ENCODE measurements around the gene GPR39.

GPR39 gene

DNA sequence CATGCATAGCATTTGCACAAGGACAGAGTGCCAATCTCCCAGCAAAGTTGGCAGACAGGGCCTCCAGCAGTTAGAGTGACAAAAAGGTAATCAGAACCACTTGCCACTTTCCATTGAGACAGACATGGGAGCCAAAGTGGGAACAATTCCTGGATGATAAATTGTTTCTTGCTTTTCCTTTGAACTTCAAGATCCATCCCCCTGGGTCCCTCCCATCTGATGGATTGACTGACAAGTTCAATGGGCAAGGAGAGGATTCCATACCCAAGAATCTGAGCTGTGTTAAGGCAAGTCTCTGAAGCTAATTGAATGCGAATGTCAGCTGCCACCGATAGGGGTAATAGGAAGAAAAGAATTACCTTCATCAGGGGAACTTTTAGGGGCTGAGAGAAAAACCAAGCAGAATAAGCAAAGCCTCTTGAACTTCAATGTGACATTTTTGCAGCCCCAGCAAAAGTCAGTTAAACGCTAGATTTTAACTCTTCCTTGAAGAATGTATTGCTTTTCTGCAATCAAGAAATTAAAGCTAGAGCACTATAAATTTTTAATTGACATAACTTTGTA is 156.9 kb downstream of the GPR39 start:
- no peak for DNase-seq

DNA sequence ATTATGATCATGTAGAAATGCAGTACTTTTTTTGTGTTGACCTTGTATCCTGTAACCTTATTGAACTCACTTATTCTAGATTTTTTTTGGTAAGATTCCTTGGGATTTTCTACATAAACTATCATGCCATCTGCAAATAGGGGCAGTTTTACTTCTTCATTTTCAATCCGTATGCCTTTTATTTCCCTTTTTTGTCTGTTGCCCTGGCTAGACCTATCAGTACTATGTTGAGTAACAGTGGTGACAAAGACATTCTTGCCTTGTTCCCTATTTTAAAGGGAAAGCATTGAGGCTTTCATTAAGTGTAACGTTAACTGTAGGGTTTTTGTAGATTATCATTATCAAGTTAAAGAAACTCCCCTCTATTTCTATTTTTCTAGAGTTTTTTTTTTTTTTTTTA is 161.1 kb downstream of the GPR39 start:
- peak; percentile 4 for DNase-seq

DNA sequence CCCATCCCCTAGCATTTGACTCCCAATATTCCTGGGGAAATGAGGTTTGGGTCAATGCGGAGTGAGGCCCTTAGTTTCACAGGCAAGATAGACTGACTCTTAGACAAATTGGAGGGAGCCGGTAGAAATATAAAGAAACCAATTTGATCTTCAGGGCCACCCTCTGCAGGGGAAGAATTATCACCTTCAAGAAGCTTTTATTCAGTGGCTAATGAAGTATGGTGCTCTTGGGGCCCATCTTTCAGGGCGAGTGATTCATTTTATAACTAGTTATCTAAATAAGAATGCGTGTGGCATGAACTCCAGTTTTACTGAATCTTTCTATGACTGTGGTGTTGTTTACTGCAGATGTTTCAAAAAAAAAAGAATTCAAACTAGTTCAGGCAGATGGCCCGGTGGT is 165.0 kb downstream of the GPR39 start:
- DNase-seq: no peak

DNA sequence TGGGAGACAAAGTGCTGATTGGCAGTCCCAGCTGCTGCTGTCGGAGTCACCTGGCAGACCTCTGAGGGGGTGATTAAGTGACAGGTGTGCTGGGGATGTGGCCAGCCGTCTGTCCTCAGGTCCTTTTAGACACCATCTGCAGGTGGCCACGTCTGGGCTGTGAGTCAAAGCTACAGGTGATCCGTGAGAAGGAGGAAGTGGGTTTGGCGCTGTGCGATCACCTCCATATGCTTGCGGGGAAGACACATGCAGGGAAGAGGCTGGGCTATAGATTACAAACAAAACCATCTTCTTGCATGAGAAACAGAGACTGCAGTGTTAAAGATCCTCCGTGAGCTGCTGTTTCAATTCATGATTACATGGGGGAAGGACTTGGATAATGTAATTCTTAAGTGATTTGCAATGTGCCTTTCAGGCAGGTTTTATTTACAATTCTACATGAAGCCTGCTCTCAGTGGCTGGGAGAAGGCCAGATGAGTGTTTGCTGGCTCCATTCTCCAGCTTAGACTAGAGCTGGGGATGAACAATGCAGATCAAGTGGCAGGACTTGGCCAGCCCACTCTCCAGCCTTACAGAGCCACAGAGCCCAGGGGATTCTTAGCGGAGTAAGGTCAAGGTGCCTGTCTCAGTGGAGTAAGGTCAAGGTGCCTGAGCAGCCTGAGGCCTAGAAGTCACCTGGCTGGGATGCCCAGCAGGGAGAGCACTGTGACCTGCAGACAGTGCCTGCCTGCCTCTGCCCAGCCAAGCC is 165.6 kb downstream of the GPR39 start:
- no peak for DNase-seq

DNA sequence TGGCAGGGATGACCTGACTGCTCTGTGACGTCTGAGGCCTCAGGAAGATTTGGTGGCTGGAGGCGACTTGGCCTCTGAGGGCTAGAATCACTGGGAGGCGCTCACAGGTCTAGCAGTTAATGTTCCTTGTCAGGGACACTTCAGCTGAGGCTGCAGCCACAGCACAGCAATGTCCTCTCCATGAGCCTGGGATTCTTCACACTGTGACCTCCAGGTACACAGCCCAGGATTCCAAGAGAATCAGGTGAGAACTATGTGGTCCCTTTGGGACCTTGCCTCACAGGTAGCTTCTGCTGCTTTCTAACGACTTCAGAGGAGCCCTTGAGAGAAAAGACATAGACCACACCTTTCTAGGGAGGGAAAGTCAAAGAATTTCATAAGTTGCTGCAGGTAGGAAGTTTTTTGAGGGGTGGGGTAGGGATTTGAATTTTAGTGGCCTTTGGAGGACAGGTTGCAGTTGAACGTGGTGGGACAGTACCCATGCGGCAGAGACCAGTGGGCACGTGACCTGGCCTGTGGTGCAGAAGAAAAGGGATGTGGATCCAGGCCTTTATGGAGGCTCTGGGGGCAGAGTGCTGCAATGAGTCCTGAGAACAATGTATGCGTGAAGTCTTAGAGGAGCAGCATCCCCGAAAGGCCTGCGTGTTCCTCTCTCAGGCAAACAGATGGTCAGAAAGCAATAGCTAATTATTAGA is 167.2 kb downstream of the GPR39 start:
- DNase-seq: no peak

DNA sequence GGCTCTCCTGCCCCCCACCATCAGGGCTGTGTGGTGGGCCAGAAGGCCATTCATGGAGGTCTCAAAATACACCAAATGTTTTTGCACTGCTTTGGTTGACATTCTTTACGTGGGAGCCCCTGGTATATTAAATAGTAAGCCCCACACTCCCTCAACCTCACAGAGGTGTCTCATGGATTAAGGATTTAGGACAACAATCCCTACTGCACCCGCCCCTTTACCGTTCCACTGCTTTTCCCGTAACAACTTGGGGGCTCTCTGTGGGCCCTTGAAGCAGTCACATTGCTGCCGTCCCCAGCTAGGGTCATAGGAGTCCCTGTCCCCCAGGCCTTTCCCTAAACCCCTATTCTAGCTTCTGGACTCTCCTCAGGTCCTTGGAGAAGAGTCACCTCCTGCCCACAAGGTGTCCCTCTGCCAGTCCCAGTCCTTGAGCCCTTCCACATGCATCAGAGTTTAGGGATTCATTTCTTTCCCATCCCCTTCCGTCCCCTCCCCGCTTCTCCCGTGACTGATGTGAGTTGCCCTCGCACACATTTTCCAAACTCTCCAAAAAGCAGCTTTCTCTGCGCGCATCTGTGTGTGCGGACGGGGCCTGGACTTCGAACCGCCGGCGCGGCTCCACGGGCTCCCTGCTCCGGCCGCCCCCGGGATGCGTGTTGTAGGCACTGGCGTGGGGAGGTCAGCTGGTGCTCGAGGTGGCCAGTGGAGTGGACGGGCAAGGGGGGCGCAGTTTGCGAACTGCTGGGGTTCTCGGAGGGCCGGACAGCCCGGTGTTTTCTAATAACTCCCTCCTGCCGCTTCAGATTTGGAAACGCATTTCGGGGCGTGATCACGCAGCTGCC is 168.6 kb downstream of the GPR39 start:
- DNase-seq: no peak

DNA sequence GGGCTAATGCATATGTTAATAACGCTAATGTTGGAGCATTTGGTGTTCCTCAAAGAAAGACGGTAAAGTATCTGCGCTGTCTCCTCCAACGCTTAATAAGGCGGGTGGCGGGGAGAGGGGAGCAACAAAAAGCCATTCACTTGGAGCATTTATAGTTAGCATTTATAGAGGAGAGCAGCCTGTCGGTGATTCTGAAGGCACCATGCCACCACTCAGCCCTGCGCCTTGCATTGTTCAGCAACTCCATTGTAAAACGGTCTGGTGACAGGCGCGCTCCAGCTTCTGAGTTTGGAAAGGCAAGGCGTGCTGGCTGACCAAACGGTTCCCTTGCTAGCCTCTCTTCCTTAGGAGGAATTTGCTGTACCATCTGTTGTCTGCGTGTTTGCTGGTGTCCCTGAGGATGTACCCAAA is 169.5 kb downstream of the GPR39 start:
- no peak for DNase-seq

DNA sequence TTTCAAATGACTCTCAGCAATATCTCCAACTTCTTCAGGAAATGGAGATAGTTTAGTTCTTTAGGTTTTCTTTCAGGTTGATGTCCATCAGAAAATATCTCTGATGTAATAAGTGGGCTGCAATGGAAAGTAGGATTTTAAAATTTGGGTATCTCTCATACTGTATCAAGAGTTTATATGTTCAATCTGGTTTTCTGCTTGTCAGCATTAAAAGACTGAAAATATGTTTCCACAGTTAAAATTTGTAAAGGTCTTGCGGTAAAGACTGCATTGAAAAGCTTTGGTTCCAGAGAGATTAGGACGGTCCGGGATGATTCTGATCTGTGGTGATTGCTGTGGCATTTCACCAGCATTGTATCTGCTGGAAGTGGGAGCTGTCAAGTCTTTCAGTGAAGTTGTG is 170.2 kb downstream of the GPR39 start:
- no peak for DNase-seq

DNA sequence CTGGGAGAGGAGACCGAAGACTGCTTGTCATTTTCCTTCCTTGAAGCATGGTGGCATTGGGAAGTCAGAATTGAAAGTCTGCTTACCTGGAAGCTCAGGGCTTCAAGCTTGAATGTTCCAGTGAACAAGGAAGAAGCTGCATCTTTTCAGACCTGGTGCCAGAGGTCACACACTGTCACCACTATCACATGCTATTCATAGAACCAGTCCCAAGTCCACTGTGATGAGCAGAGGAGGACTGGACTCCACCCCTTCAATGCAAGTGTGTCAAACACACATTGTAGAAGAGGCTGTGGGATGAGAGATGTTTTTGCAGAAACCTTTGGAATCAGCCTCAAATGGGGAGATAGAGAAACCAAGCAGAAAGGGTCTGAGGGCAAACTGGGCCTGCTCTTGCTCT is 172.0 kb downstream of the GPR39 start:
- no peak for DNase-seq

DNA sequence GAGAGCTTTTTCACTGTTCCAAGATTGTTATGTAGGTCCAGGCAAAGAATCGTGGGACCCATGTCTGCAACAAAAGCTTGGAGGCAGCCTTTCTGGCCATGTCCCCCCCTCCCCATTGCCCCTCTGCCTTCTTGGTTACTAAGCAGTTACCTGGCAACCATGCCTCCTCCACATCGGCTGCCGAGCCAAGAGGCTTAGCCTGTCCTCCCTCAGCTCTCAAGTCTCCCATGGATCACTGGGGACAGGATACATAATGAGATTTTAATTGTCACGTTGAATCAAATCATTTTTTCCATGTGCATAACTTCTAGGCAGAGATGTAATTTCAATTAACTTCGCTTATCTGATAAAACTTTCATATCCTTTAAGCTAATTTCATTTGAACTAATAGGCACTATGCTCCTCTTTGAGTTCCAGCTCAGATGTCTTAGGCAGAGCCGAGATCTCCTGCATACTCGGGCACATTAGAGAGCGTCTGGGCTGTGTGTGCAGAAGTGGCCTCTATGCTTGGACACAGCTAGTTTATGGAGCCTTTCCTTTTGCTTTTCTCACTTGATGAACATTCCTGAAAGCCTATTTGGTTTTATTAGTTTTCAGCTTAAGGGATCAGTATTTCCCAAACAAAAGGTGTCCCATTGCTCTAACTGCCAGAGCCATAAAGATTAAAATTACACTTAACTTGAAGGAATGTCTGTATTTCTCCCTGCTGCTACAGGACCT is 172.7 kb downstream of the GPR39 start:
- DNase-seq: no peak

DNA sequence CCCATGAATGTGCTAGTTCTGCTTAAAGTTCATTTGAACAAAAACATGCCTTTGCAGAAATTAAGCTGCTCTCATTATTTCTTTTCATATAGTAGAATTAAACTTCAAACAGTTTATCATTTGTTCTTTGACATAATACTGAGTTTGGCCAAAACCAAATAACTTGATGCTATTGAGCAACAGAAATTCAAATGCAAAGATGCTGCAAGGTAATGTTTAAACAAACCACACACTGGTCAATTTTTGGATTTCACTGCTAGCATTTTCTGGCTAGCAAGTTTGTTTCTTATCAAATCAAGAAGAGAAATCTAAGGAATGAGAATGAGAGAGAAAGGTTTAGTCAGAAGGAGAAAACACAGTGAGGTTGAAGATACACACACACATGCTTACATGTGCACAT is 173.4 kb downstream of the GPR39 start:
- no peak for DNase-seq

DNA sequence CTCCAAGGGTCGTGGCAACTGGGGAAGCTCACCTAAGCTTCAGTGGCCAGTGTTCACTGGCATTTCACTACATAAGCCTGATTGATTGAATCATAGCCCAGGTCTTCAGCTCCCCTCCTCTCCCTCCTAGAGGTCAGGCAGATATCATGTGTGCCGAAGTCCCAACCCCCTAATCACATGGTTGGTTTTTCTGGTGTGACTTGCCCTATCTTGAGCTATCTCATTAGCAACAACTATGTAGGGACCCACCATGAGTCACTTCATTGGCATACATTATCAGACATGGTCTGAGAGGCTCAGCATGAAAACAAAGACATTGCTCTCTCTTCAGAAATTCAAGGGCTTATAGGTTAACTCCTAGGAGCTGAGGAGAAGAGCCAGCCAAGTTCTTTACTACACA is 176.6 kb downstream of the GPR39 start:
- no peak for DNase-seq

DNA sequence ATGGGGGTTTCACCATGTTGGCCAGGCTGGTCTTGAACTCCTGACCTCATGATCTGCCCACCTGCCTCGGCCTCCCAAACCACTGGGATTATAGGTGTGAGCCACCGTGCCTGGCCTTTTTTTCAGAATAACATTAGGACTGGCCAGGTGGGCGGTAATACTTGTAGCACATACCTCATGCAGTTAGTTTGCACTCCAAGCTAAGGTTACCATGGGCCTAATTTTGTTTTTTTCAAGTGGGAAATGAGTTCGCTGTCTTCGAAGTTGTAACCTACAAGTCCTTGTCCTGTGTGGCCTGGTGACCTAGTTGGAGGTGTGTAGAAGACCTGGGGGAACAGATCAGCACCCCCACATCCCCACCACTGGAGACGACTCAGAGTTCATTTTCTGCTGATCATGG is 178.6 kb downstream of the GPR39 start:
- no peak for DNase-seq

DNA sequence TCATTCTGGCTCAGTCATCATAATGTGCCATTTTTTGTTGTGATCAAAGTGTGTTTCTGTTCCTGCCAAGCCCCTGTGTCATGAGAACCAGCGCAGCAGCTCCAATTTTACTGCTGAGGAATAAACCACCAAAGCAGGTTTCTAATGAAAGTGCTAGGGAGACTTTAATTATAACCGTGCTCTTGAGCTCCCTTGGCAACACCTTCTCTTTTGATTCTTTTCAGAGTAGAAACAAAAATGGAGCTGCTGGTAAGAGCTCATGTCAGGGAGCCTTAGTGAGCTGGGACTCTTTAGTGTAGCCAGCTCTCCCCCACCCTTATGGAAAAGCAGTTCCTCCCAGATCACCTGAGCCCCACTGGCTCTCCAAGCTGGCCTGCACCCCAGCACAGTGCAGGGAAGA is 179.1 kb downstream of the GPR39 start:
- no peak for DNase-seq

DNA sequence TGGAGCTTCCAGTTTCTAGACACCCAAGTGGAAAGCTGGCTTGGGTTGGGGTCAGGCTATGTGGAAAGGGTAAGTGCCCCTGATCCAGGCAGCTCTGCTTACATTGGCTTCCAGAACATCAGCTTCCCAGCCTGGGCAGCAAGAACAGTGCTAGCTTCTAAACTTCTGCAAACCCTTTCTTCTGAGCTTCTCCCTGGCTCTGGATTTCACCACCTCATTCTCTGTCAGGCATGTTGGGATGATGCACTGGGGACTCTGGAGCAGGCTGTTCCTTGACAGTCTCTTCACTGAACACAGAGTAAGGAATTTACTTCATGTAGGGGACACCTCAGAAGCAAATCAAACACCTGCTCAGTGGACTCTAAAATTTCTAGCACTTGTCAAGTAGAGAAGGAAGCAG is 180.6 kb downstream of the GPR39 start:
- DNase-seq: no peak

DNA sequence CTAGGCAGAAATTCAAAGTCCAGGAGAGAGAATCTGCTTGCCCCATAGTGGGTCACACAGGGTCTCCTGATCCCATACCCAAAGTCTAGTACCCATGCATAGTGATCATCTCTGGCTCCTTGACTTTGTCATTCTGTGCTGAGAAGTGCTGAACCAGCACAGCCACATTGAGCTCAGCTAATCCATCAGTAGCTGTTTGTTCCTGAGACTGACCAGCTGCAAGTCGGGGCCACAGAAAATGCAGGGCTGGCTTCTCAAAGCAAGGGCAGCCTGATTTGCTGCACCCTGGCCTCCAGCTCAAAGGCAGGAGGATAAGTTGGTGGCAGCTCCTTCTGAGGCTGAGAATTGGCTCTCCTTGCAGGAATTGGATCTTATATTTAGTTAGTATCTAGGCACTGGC is 181.2 kb downstream of the GPR39 start:
- no peak for DNase-seq

DNA sequence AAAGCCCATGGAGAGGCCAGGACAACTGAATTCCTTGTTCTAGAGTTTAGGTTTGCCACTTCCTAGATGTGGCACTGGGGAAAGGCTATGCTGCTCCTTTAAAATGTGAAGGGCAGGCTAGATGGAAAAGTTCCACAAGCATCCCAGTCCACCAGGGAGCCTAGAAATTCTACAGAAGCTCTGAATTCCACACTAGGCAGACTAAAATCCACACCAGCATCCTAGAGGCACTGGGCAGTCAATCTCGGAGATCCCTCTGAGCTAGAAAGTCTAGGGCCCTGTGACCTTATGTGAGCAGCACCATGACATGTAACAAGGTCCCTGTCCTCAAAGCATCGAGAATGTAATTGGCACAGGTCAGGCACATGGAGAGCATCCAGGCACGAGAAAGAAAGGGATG is 181.9 kb downstream of the GPR39 start:
- no peak for DNase-seq

DNA sequence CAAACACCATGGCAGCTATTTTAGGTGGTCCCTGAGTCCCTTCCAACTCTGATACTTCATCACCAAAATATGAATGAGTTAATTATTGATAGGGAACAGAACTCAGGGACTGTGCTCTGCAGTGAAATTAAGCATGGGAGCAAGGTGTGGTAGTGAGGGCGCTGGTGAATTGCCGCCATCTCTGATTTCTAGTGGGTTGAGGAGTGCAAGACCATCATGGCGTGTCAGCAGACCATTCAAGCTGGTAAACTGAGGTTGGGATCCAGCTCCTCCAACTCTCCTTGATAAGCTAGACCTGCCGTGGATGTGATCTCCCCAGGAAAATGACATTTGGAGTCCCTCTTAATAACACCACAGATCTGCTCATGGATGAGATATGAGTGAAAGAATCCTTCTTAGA is 183.0 kb downstream of the GPR39 start:
- no peak for DNase-seq

DNA sequence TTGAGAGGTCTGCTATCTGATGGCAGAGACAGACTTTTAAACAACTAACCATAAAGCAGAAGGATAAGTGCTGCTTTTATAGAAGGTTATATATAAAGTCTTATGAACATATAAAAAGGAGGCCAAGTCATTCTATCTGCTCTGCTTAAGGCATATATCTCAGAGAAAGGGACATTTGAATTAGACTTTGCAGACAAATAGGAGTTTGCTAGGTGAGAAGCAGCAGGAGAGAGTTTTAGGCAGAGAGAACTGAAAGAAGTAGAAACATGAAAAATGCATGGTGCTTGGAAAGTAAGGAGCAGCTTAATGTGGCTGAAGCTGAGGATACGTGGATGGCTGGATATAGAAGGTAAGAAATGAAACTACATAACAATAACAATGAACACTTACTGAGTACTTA is 188.0 kb downstream of the GPR39 start:
- no peak for DNase-seq

DNA sequence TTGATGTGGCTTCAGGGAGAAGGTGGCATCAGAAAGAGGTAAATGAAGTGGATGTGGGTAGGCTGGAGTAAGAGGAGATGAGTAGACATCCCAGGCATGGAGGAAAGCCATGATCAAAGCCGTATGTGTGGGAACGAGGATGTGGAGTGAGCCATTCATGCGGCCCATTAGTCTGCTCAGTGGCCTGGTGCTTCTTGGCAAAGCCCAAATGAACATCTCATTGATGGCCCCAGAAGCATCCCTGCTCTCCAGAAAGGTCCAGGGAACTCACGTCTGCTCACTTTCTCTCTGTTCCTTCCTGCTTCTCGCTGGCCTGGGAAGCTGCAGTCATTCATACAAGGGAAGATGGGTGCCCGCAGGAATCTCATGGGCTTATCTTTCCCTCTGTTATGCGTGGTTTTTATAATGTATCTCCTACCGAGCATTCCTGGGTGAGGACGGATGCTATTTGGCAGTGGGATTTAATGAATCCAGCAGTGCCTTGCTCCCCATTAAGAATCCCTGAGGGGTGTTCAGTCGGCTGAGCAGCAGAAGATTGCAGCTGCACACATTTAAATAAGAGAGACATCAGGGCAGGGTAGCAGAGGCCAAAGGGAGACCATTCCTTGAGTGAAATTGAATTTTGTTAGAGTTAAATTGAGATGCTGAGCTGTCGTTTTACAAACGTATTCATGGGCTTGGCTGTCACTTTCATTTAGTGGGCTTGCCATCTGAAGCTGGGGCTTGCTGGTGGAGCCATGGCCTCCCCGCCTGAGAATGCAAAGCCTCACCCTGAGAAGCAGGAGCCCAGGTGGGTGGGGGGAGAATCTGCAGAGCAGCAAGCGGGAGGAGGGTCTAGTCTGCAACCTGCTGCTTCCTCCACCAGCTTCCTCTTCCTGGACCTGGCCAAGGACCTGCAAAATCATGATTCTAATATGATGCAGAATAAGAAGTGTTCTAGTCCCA is 188.9 kb downstream of the GPR39 start:
- DNase-seq: no peak

DNA sequence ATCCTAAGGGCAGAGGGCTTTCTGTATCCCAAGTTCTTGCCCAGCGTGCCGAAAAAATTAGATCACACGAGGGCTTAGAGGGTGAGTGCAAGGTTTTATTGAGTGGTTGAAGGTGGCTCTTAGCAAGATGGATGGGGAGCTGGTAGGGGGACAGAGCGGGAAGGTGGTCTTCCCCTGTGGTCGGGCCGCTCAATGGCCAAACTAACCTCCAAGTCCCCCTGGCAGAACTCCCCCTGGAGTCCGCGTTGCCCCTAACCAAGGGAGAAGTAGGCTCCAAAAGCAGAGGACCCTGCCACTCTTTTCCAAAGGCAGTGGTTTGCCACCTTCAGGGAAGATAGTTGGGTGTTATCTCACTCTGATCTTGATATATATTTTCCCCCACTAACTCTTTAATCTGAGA is 190.0 kb downstream of the GPR39 start:
- no peak for DNase-seq

Data from CD4-positive, alpha-beta T cell treated with Interleukin-17A for 1 hour (primary cell).